SIG-M5 treated with dmso at 0.1 percent for 504 hours (cell line): ENCODE results near the gene MRTFB.
"Not testable (repeated sequence)": the region's sequence is repeated elsewhere in the genome, so short reads cannot be mapped to it uniquely, and the experiment has no call there.

ENCODE experiments used
- DNase-seq: peaks from one replicate; lab custom pipeline; 2025; ENCODE audit not compliant: unreplicated experiment; lab: John Stamatoyannopoulos, UW

The MRTFB gene

GRCh38 chr16:14070877-14071575 is at the start of gene MRTFB:
TSS of gene MRTFB (plus strand) at chr16:14071319. CDS start at chr16:14140607, 69,288 bp downstream.
- DNase-seq: peak; percentile 31

DNA sequence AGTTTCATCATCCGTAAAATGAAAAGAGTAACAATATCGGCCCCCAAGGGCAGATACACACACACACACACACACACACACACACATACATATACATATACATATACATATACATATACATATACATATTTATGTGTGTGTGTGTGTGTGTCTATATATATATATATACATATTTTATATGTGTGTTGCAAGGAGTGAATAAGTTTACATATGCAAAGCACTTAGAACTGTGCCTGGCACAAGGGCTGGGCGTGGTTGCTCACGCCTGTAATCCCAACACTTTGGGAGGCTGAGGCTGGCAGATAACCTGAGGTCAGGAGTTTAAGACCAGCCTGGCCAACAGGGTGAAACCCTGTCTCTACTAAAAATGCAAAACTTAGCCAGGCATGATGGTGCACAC is 47.6 kb upstream of the MRTFB start:
- DNase-seq: not testable (repeated sequence)

DNA sequence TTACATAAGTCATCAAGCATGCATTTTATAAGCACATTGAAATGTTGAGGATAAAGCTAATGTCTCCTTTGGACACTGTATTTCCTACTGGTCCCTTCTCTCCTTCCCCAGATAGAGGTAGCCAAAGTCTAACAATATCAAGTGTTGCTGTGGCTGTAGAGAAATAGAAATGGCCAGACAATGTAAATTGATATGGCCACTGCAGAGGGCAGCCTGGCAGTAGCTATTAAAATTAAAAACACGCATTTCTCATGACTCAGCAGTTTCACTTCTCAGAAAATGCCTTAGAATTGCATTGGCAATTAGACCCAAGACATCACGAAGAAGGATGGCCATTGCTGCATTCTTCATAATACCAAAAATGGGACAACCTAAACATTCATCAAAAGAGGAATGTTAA is 46.8 kb upstream of the MRTFB start:
- no peak for DNase-seq

- DNase-seq: no peak
Observed at GRCh38 chr16:14026572-14027285, 44.4 kb upstream of the MRTFB start.

- DNase-seq: no peak
Observed at GRCh38 chr16:14028202-14028601, 42.9 kb upstream of the MRTFB start.

- DNase-seq: no peak
Observed at GRCh38 chr16:14029658-14030057, 41.5 kb upstream of the MRTFB start.

- DNase-seq: no peak
Observed at GRCh38 chr16:14035092-14035491, 36.0 kb upstream of the MRTFB start.

- no peak for DNase-seq
Observed at GRCh38 chr16:14036889-14037288, 34.2 kb upstream of the MRTFB start.

DNA sequence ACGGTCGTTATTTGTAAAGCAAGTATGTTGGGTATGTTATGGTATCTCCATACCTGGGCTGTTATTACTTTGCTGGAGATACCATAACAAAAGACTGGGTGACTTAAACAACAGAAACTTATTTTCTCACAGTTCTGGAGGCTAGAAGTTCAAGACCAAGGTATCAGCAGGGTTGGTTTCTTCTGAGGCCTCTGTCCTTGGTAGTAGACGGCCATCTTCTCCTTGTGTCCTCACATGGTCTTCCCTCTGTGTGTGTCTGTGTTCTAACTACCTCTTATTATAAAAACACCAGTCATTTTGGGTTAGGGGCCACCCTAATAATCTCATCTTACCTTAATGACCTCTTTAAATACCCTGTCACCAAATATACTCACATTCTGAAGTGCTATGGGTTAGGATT is 33.2 kb upstream of the MRTFB start:
- no peak for DNase-seq

DNA sequence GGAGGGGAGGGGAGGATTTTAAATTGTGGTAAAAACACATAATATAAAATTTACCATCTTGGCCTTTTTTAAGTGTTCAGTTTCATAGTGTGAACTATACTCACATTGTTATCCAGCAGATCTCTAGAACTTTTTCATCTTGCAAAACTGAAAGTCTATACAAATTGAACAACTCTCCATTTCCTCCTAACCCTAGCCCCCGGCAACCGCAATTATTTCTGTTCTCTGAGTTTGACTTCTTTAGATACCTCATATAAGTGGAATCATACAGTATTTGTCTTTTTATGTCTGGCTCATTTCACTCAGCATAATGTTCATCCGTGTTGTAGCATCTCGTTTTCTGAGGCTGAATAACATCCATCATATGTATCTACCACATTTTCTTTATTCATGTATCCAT is 30.0 kb upstream of the MRTFB start:
- no peak for DNase-seq

- no peak for DNase-seq
Observed at GRCh38 chr16:14042706-14043105, 28.4 kb upstream of the MRTFB start.

- no peak for DNase-seq
Observed at GRCh38 chr16:14043278-14043677, 27.8 kb upstream of the MRTFB start.

DNA sequence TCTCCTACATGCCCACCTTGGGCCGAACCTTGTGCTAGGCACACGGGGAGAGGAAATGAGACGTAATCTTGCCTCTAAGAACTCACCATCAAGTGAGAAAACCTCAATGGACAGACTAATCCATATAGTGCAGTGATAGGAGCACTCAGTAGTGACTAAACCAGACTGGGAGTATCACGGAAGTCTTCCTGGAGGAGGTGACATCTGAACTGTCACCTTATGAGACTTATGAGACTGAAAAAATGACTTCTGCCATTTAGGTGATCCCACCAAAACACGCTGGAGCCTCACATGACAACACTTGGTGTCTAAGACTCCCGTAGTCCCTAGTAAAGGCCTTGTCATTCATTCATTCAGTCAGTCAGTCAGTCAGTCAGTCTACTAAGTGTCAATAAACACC is 27.3 kb upstream of the MRTFB start:
- no peak for DNase-seq

DNA sequence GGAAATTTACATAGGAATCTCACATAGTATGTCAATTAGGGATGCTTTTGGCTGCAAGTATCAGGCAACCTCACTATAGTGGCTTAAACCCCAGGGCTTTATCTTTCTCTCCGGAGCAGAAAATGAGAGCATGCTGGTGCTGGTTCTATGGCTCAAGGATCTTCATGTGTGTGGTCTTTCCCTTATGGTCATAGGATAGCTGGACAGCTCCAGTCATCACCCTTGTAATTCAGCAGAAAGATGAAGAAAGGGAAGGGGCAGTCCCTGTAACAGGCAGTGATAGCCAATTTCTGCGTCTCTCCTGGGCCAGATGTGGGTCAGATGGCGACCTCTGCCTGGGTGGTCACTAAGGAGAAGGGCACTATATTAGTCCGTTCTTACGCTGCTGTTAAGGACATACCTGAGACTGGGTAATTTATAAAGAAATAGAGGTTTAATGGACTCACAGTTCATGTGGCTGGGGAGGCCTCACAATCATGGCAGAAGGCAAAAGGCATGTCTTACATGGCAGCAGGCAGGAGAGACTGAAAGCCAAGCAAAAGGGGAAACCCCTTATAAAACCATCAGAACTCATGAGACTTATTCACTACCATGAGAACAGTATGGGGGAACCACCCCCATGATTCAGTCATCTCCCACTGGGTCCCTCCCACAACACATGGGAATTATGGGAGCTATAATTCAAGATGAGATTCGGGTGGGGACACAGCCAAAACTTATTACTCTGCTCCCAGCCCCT is 23.8 kb upstream of the MRTFB start:
- not testable (repeated sequence) for DNase-seq

- no peak for DNase-seq
Observed at GRCh38 chr16:14050291-14051027, 20.7 kb upstream of the MRTFB start.

- DNase-seq: no peak
Observed at GRCh38 chr16:14051103-14051729, 19.9 kb upstream of the MRTFB start.

DNA sequence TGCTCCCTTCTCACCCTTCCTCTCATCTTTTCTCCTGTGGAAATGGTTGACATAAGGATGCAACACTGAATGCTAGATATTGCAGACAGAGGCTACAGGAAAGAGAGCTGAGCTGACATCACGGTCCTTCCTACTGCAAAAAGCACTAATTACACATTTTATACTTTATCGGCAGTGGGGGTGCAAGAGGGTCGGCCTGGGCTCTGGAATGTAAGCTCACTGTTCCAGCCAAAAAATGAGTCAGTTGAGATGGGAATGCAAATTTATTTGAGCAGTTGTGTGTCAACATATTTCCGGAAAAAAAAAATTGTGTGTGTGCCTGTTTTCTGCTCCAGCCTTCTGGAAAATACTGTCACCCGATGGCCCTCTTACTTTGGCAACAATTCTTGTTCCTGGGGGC is 14.1 kb upstream of the MRTFB start:
- DNase-seq: no peak

DNA sequence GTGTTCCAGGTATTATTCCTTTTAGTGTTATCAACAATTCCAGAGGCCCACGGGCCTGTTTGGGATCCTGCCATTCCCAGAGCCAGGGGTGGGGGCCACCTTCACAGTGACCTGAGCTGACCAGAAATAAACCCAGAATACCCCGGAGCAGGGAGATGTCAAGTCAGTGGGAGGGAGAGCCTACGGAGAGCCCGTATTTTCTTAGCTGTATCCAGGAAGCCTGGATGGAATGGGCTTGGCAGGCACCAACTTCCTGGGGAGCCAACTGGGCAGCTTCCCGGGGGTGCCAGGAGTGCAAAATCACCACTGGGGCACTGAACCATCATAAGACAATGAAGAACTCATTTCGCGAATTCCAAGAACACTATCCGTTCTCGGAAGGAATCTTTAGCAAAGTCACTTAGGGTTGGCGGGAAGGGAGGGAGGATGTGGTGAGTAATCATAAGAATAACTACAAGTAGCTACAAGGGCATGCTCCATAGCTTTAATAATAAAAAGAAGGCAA is 13.2 kb upstream of the MRTFB start:
- DNase-seq: no peak

- DNase-seq: no peak
Observed at GRCh38 chr16:14061732-14062259, 9.3 kb upstream of the MRTFB start.

DNA sequence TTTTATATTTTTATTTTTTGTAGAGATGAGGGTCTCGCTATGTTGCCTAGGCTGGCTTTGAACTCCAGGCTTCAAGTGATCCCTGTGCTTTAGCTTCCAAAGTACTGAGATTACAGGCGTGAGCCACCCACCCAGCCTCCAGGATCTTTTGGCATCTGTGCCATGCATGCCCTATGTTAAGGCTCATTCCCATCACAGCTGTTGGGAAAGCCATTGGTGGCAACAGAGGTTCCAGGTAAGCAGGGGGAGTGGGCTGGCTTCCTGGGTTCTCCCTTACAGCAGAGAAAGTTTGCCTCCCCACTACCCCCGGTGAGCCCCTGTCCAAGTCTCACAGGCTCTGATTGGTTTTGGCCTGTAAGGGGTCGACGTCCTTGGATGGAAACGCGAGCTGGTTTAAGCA is 8.9 kb upstream of the MRTFB start:
- DNase-seq: no peak
